ENCODE measurements around the gene CASP3.

DNA sequence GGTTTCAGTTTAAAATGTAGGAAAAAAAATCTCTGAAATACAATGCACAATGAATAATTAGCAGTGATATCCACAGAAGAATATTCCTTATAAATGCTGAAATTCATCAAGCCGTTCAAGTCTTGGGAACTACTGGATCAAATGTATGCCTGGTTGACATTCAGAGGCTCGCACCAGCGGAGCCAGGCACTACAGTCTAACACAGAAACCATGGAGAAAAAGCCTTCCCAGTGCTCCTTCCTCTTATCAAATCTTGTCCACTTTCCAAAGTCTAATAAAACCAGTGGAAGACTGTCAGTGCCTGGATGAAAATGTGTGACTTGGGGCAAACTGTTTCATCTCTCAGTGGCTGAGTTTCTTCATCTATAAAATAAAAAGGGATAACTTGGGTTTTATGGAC, 48.7 kb upstream of the CASP3 start:
- TF ChIP-seq MXI1 (IDR thresholded peaks at IDR 0.05; ENCODE audit: low read depth, low read length) (no peak), EP300 (IDR thresholded peaks at IDR 0.05; ENCODE audit: borderline replicate concordance in 1 of 2, low read depth in 1 of 2, low read length in 1 of 2) (no peak), JUND (IDR thresholded peaks at IDR 0.05) (no peak), USF1 (IDR thresholded peaks at IDR 0.05; ENCODE audit: borderline replicate concordance, low read depth) (no peak), TAF1 (IDR thresholded peaks at IDR 0.05; ENCODE audit: borderline replicate concordance, low read depth, low read length) (no peak), TEAD4 (IDR thresholded peaks at IDR 0.05; ENCODE audit: borderline replicate concordance, insufficient read depth) (no peak)
- TF ChIP-seq, protein P1, sequence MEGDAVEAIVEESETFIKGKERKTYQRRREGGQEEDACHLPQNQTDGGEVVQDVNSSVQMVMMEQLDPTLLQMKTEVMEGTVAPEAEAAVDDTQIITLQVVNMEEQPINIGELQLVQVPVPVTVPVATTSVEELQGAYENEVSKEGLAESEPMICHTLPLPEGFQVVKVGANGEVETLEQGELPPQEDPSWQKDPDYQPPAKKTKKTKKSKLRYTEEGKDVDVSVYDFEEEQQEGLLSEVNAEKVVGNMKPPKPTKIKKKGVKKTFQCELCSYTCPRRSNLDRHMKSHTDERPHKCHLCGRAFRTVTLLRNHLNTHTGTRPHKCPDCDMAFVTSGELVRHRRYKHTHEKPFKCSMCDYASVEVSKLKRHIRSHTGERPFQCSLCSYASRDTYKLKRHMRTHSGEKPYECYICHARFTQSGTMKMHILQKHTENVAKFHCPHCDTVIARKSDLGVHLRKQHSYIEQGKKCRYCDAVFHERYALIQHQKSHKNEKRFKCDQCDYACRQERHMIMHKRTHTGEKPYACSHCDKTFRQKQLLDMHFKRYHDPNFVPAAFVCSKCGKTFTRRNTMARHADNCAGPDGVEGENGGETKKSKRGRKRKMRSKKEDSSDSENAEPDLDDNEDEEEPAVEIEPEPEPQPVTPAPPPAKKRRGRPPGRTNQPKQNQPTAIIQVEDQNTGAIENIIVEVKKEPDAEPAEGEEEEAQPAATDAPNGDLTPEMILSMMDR (IDR thresholded peaks at IDR 0.05) = no peak
